HG03575 (cell line): ENCODE results near the gene ID2.

Source experiments
- ATAC-seq: cut with Tn5 transposase; IDR thresholded peaks from one replicate; pipeline ENCODE4 v1.9.1; 2021; ENCODE audit not compliant: unreplicated experiment, insufficient number of reproducible peaks, low FRiP score; ENCODE audit errors: extremely low read depth

ID2 gene

GRCh38 chr2:8646731-8647461, 35.0 kb upstream of the ID2 start:
- no peak for ATAC-seq

GRCh38 chr2:8647462-8647857, 34.4 kb upstream of the ID2 start:
- ATAC-seq = no peak

GRCh38 chr2:8648441-8649213, 33.2 kb upstream of the ID2 start:
- ATAC-seq = no peak

- no peak for ATAC-seq
Measured at GRCh38 chr2:8649718-8650117, 32.1 kb upstream of the ID2 start.

- ATAC-seq = no peak
Measured at GRCh38 chr2:8650256-8650655, 31.6 kb upstream of the ID2 start.

- ATAC-seq = no peak
Measured at GRCh38 chr2:8652774-8653426, 29.0 kb upstream of the ID2 start.

GRCh38 chr2:8653485-8653884, 28.4 kb upstream of the ID2 start:
- ATAC-seq = no peak

- no peak for ATAC-seq
Measured at GRCh38 chr2:8654041-8654440, 27.8 kb upstream of the ID2 start.

GRCh38 chr2:8654483-8654882, 27.4 kb upstream of the ID2 start:
- ATAC-seq = no peak

- no peak for ATAC-seq
Measured at GRCh38 chr2:8656160-8656641, 25.7 kb upstream of the ID2 start.

GRCh38 chr2:8656811-8657210, 25.0 kb upstream of the ID2 start:
- no peak for ATAC-seq

- no peak for ATAC-seq
Measured at GRCh38 chr2:8657423-8658062, 24.3 kb upstream of the ID2 start.

GRCh38 chr2:8658064-8658862, 23.6 kb upstream of the ID2 start:
- no peak for ATAC-seq

- ATAC-seq = no peak
Measured at GRCh38 chr2:8659092-8659734, 22.6 kb upstream of the ID2 start.

GRCh38 chr2:8659735-8660492, 21.9 kb upstream of the ID2 start:
- no peak for ATAC-seq

- ATAC-seq = no peak
Measured at GRCh38 chr2:8661235-8661634, 20.6 kb upstream of the ID2 start.

GRCh38 chr2:8661736-8662135, 20.1 kb upstream of the ID2 start:
- ATAC-seq = no peak
